ENCODE results near the gene MYO3B.

DNA sequence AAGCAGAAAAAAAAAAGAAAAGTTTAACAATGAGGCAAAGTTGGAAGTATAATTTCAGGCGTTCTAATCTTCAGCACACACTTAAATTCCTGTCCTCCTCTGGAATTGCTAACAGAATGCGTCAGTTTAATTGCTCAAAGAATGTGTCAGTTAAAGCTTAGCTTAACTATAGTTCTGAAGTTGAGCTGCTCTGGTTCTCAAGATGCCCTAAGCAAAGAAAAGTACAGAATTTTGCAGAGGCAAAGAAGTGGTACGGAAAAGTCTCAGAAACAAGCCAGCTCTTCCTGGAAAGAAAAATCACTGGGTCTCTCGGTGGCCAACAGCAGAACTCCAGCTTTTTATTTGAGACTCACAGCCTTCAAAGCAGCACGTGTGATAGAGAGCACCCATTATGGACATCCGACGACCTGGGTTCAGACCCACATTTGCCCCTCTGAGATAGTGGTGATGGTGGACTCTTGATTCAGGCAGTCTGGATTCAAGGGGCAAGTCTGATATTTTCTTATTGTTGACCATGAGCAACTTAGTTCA is 22.2 kb upstream of the MYO3B start:
- TF ChIP-seq, protein P1, sequence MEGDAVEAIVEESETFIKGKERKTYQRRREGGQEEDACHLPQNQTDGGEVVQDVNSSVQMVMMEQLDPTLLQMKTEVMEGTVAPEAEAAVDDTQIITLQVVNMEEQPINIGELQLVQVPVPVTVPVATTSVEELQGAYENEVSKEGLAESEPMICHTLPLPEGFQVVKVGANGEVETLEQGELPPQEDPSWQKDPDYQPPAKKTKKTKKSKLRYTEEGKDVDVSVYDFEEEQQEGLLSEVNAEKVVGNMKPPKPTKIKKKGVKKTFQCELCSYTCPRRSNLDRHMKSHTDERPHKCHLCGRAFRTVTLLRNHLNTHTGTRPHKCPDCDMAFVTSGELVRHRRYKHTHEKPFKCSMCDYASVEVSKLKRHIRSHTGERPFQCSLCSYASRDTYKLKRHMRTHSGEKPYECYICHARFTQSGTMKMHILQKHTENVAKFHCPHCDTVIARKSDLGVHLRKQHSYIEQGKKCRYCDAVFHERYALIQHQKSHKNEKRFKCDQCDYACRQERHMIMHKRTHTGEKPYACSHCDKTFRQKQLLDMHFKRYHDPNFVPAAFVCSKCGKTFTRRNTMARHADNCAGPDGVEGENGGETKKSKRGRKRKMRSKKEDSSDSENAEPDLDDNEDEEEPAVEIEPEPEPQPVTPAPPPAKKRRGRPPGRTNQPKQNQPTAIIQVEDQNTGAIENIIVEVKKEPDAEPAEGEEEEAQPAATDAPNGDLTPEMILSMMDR (IDR thresholded peaks at IDR 0.05) = no peak
- no peak for TF ChIP-seq POLR2A (IDR thresholded peaks at IDR 0.05)
